GM12892 (cell line): ENCODE measurements around the gene SYT6.

Experiments used
- POLR2A ChIP-seq: IDR thresholded peaks from 2 replicates; pipeline ENCODE4 v1.6.1; 2011; ENCODE audit warnings: low read depth, low read length, control low read depth
- TAF1 ChIP-seq: IDR thresholded peaks from 2 replicates; pipeline ENCODE4 v1.6.1; 2011; ENCODE audit warnings: low read depth, mild to moderate bottlenecking, control low read depth, low read length, borderline replicate concordance

GRCh38 chr1:114112775-114113174 is 40.9 kb downstream of the SYT6 start:
- TF ChIP-seq POLR2A: no peak
- no peak for TF ChIP-seq TAF1
